Measurements from ENCODE around the gene CACNB4. TPM values are rescaled to one million over a fixed set of nuclear protein-coding genes. Genes with fewer than 3 reads are reported as not detected.

Gene CACNB4
- total and polyA plus RNA-seq, 7 donors = 0.23 to 4.4 (median 1.1) TPM

DNA sequence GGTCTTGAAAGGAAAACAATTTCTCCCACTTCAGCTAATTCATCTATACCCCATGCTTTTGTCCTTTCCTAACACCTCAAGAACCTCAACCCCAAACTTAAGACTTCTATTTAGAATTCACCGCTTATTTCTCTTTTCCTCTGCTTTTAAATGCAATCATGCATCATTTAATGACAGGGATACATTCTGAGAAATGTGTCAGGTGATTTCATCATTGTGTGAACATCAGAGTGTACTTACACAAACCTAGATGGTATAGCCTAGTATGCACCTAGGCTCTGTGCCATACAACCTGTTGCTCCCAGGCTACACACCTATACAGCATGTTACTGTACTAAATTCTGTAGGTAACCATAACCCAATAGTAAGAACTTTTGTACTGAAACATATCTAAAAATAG is 293.5 kb downstream of the CACNB4 start:
- no peaks in the 10 kb centered on the region for H3K27me3 ChIP-seq
- no peaks in the 10 kb centered on the region for H3K9me3 ChIP-seq
- no peak for TF ChIP-seq POLR2AphosphoS5 (IDR thresholded peaks at IDR 0.05)
- TF ChIP-seq EP300 (IDR thresholded peaks at IDR 0.05) = no peak
- no peak for TF ChIP-seq CTCF (IDR thresholded peaks at IDR 0.05)
- TF ChIP-seq POLR2A (IDR thresholded peaks at IDR 0.05) = no peak
- 96 to 97% methylated on average over 1 of the region's 1 CpG for WGBS, 2 donors
- H3K27ac ChIP-seq = no peak overlapping the region
- H3K36me3 ChIP-seq = peaks cover 0 to 48% (median 7%) of the 10 kb centered on the region in 4 donors
- H3K4me1 ChIP-seq = peaks cover 0 to 5% (median 0%) of the 10 kb centered on the region in 4 donors
- H3K4me3 ChIP-seq = no peak overlapping the region
- intact Hi-C loops (cut with DNase I) = no loop called here
- DNase-seq = no peak

DNA sequence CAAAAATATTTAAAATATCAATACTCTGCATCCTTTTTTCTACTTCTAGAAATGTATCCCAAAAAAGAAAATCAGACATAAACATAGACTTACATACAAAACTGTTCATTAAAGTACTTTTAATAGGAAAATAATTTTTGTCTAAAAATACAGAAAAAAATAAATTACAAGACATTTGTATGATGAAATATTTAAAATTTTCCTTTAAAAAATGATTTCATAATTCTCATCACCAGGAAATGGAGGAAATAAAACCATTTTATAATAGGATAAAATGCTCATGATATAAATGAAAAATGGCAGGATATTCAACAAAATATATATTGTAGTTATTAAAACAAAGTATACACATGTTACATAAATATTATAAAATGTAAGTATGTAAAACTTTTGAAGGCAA is 295.0 kb downstream of the CACNB4 start:
- H3K36me3 ChIP-seq = peaks cover 0 to 44% (median 7%) of the 10 kb centered on the region in 4 donors
- no peaks in the 10 kb centered on the region for H3K9me3 ChIP-seq
- intact Hi-C loops (cut with DNase I) = no loop called here
- no peak for DNase-seq
- no peak overlapping the region for H3K27ac ChIP-seq
- H3K4me3 ChIP-seq = no peak overlapping the region
- no peak for TF ChIP-seq POLR2A (IDR thresholded peaks at IDR 0.05)
- TF ChIP-seq EP300 (IDR thresholded peaks at IDR 0.05) = no peak
- no peak for TF ChIP-seq POLR2AphosphoS5 (IDR thresholded peaks at IDR 0.05)
- no peak for TF ChIP-seq CTCF (IDR thresholded peaks at IDR 0.05)
- peaks cover 0 to 5% (median 0%) of the 10 kb centered on the region in 4 donors for H3K4me1 ChIP-seq
- H3K27me3 ChIP-seq = no peaks in the 10 kb centered on the region

DNA sequence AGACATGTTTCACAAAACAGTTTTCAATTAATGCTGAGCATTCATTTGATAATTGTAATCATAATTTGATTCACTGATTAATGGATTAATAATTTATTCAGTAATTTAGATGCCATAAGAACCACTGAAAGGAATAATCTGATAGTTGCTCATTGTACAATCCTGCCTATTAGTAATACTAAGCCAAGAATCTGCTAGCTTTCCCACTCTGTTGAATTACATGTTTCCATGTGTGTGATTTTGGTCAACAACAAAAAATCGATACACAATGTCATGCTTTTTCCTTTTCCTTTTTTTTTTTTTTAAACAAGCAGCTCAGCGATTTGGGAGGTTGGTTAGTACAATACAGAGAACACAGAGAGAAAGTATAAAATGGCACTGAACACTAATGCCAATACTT is 296.5 kb downstream of the CACNB4 start:
- TF ChIP-seq POLR2A (IDR thresholded peaks at IDR 0.05) (no peak), POLR2AphosphoS5 (IDR thresholded peaks at IDR 0.05) (no peak), EP300 (IDR thresholded peaks at IDR 0.05) (no peak), CTCF (IDR thresholded peaks at IDR 0.05) (no peak)
- H3K9me3 ChIP-seq = no peaks in the 10 kb centered on the region
- WGBS, 2 donors = 95 to 99% methylated on average over 2 of the region's 2 CpGs
- H3K27ac ChIP-seq = no peak overlapping the region
- no peaks in the 10 kb centered on the region for H3K27me3 ChIP-seq
- no peak overlapping the region for H3K4me3 ChIP-seq
- H3K36me3 ChIP-seq = peaks cover 0 to 44% (median 7%) of the 10 kb centered on the region in 4 donors
- intact Hi-C loops (cut with DNase I) = no loop called here
- DNase-seq = no peak
- no peaks in the 10 kb centered on the region for H3K4me1 ChIP-seq

GRCh38 chr2:151799886-151800292 is 299.0 kb downstream of the CACNB4 start:
- no peak overlapping the region for H3K27ac ChIP-seq
- H3K4me3 ChIP-seq = no peak overlapping the region
- TF ChIP-seq EP300 (IDR thresholded peaks at IDR 0.05) (no peak), CTCF (IDR thresholded peaks at IDR 0.05) (no peak), POLR2AphosphoS5 (IDR thresholded peaks at IDR 0.05) (no peak), POLR2A (IDR thresholded peaks at IDR 0.05) (no peak)
- H3K4me1 ChIP-seq = no peaks in the 10 kb centered on the region
- H3K9me3 ChIP-seq = no peaks in the 10 kb centered on the region
- 95 to 96% methylated on average over 3 of the region's 3 CpGs for WGBS, 2 donors
- intact Hi-C loops (cut with DNase I) = no loop called here
- H3K36me3 ChIP-seq = peaks cover 0 to 31% (median 0%) of the 10 kb centered on the region in 4 donors
- no peaks in the 10 kb centered on the region for H3K27me3 ChIP-seq
- no peak for DNase-seq

DNA sequence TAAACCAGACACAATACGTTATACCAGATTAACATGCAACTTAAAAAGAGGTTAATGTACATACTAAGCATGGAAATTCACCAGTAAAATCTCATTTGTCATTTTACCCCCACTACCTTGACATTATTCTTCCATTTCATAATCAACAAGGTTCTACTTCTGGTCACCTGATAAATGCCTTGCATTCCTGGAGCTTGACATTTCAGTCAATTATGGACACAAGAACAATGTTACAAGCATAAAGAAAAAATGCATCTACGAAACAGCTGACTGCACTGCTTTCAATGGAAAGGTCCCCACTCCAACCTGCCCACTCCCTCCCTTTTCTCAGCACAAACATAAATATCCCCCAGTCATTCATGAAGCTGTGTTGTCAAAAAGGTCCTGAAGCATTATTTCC is 302.1 kb downstream of the CACNB4 start:
- H3K4me1 ChIP-seq = no peaks in the 10 kb centered on the region
- TF ChIP-seq EP300 (IDR thresholded peaks at IDR 0.05) = no peak
- no peak for TF ChIP-seq POLR2AphosphoS5 (IDR thresholded peaks at IDR 0.05)
- TF ChIP-seq POLR2A (IDR thresholded peaks at IDR 0.05) = no peak
- no peak for TF ChIP-seq CTCF (IDR thresholded peaks at IDR 0.05)
- no peak for DNase-seq
- no peaks in the 10 kb centered on the region for H3K9me3 ChIP-seq
- H3K4me3 ChIP-seq = no peak overlapping the region
- intact Hi-C loops (cut with DNase I) = no loop called here
- 97 to 98% methylated on average over 2 of the region's 2 CpGs for WGBS, 2 donors
- no peak overlapping the region for H3K27ac ChIP-seq
- no peaks in the 10 kb centered on the region for H3K27me3 ChIP-seq
- H3K36me3 ChIP-seq = peaks cover 0 to 19% (median 0%) of the 10 kb centered on the region in 4 donors

Data from sigmoid colon (tissue), 7 donors.